Liver (tissue), 3 donors: Measurements from ENCODE around the gene DNAJC6.

ENCODE experiments used
- CTCF ChIP-seq: fragments of 150-350 bp; IDR thresholded peaks from 2 replicates; pipeline ENCODE4 v1.5.1; 2017; ENCODE audit warnings: improper control_type of control experiment, low read depth, low read length; ENCODE audit not compliant: missing input control
- GABPA ChIP-seq, 2 donors: IDR thresholded peaks in 1 of 2; conservative IDR thresholded peaks in 1 of 2; 2 replicates each; pipeline ENCODE4 v1.6.1; 2016; ENCODE audit warnings: antibody characterized with exemption in 2 of 2, mild to moderate bottlenecking in 1 of 2, moderate library complexity in 1 of 2
- JUND ChIP-seq, 2 donors: IDR thresholded peaks; 2 replicates each; pipeline ENCODE4 v1.6.1; 2016; ENCODE audit warnings: antibody characterized with exemption in 2 of 2
- MAX ChIP-seq: IDR thresholded peaks from 2 replicates; pipeline ENCODE4 v1.6.1; 2016; ENCODE audit warnings: antibody characterized with exemption
- RAD21 ChIP-seq, 2 donors: IDR thresholded peaks; 2 replicates each; pipeline ENCODE4 v1.6.1; 2016; ENCODE audit warnings: antibody characterized with exemption in 2 of 2, mild to moderate bottlenecking in 2 of 2
- REST ChIP-seq: IDR thresholded peaks from 2 replicates; pipeline ENCODE4 v1.6.1; 2016; ENCODE audit warnings: antibody characterized with exemption, mild to moderate bottlenecking
- RXRA ChIP-seq, 2 donors: IDR thresholded peaks; 2 replicates each; pipeline ENCODE4 v1.6.1; 2017 to 2018; ENCODE audit warnings: antibody characterized with exemption in 2 of 2, mild to moderate bottlenecking in 1 of 2
- SP1 ChIP-seq: IDR thresholded peaks from 2 replicates; pipeline ENCODE4 v1.6.1; 2018; ENCODE audit warnings: antibody characterized with exemption, mild to moderate bottlenecking
- donor health status: healthy.
- donor health status: healthy.

- no peak for TF ChIP-seq RXRA (IDR thresholded peaks at IDR 0.05)
- no peak for TF ChIP-seq JUND (IDR thresholded peaks at IDR 0.05)
- TF ChIP-seq CTCF = no peak
- TF ChIP-seq SP1 = no peak
- no peak for TF ChIP-seq MAX
- TF ChIP-seq RAD21 (IDR thresholded peaks at IDR 0.05) = no peak
- no peak for TF ChIP-seq REST
- TF ChIP-seq GABPA (IDR thresholded peaks at IDR 0.05 in 1 of 2, conservative IDR thresholded peaks at IDR 0.05 in 1 of 2) = no peak
Measured at GRCh38 chr1:65437616-65438015, 128.3 kb downstream of the DNAJC6 start.
